NCI-H187 treated with DMSO at 0.1 percent for 48 hours (cell line): ENCODE data around the gene IGF2BP2.
"Not testable (repeated sequence)": the region's sequence is repeated elsewhere in the genome, so short reads cannot be mapped to it uniquely, and the experiment has no call there.

Experiments used
- DNase-seq: peaks from one replicate; lab custom pipeline; 2025; lab: John Stamatoyannopoulos, UW

The IGF2BP2 gene

GRCh38 chr3:185659942-185660921 lies 164.6 kb downstream of the IGF2BP2 start:
- DNase-seq: peak; percentile 18

DNA sequence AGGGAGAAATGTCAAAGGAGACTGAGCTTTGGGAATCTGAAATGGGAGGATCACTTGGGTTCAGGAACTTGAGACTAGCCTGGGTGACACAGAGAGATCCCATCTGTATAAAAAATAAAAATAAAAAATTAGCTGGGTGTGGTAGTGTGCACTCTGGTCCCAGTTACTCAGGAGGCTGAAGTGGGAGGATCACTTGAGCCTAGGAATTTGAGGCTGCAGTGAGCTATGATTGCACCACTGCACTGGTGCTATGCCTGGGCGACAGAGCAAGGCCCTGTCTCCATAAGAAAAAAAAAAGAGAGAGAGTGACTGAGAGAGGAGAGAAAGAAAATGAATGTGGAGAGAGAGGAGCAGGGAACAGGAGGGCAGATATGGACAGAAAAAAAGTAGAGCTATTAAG lies 165.9 kb downstream of the IGF2BP2 start:
- no peak for DNase-seq

GRCh38 chr3:185658504-185658912 lies 166.3 kb downstream of the IGF2BP2 start:
- no peak for DNase-seq

DNA sequence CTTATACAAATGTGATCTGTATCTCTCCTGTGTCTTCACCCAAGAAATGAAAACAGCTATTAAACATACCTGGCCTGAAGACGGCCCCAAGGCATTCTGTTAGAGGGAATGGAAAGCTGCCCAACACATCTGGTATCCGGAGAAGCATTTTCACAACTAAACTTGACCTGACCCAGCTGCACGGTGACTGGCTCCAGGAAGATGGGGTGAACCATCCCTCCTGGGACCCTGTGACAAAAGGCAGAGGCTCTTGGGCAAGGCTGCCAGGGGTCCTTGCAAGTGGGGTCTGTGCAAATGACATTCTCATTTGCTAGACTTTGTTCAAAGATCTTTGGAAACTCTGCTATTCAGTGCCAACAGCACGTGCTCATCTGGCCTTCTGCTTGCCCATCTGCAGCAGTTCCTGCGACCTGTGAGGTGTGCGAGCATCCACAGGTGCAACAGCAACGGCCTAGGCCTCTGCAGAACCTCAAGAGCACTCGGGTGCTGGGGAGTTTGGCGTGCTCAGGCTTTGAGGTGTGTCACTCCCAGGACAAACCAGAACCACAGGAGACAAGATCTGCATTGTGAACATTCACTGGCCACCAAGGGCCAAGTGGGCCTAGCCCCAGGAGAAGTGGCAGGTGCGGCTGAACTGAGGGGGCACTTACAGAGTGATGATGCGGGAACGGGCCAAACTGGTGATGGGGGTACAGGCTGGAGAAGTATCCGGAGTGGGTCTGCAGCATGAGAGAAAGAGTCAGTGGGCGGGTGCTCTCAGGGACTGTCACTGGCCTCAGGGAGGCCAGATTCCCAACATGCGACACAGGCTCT lies 166.9 kb downstream of the IGF2BP2 start:
- DNase-seq: no peak

GRCh38 chr3:185657211-185657610 lies 167.6 kb downstream of the IGF2BP2 start:
- no peak for DNase-seq

DNA sequence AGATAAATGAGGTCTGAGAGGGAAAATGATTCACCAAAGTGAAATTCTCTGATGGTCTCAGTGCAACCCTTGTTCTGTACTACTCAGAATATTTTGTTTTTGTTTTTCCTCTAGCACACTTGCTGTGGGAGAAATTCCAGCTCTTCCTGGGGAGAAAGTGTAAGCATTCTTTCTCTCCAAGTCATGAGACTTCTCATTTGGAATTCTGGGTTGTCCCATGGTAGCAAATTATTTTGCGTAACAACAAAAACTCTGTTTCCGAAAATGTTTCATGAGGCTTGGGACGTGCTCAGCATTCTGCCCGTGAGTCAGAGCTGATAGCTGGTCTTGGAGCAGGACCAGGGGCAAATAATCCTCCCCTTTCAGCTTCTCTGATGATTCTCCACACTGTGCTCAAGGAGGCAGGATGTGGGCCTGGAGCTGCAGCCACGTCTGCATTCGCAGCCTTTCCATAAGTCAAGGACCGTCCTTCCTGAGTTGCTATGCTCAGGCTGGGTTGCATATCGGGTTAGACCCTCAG lies 168.5 kb downstream of the IGF2BP2 start:
- no peak for DNase-seq

GRCh38 chr3:185655426-185656320 lies 169.2 kb downstream of the IGF2BP2 start:
- no peak for DNase-seq

DNA sequence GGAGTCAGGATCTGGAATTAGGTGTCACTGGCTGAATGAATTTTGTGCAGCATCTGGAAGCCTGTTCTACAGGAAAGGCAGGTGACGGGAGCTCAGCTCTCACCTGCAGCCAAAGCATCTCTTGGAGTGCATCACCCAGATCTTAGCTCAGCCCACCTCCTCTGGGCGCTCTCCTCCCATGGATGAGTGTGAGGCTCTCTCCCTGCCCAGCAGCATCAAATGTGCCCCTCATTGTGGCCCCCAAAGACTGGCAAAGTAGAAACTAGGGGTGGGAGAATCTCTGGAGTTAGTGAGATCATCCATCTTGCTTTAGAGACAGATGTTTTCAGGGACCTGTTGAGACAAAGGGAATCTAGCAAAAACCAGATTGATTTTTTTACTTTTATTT lies 170.1 kb downstream of the IGF2BP2 start:
- DNase-seq: no peak

DNA sequence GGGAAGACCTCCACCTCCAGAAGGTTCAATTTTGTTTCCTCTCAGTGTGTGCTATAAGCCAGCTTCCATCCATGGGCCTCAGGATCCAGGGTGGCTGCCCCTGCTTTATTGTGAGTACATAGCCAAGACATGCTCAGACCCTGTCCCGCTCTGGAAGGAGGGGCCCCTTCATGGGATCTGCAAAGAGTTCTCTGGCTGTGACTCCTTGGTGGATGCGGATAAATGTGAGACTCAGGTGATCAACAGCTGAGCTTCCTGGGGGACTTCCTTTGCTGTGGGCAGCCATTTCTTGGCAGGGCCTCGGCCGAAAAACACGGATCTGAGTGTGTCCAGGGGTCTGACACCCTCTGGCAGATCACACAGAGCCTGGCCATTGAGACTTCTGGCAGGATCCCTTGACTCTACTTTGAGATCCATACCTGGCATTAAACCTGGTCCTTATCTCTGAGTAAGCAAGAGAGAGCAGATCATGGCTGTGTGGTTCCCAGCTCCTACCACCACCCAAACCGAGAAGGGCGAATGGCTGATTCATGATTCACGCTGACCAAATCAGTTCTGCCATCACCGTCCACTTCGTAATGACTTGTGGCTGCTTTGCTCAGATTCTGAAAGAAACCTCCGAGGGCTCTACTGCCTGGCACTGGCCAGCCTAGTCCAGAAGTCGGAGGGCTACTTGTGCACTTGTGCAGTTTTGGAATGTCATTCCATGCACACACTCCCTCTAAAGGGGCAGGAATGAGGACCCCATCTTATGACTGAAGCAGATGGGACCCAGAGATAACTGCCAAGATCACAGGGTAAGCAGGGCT lies 170.7 kb downstream of the IGF2BP2 start:
- DNase-seq: no peak

DNA sequence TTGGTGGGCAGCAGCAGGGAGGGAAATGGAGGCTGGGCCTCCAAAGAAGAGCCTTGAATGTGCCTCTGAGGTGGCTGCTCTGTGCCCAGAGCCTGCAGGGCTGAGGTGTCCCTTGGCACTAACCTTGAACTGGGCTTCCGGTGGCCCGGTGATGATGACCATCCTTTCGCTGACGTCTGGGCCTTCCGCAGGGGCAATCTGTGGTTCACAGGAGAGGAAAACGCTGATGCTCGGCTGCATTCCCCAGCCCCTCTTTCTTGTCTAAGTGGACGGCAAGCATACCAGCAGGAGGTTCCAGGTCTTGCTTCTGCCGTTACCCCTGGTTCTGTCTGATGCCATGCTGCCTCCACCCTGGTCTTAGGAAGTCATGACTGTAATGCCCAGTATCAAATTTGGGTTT lies 172.9 kb downstream of the IGF2BP2 start:
- DNase-seq: no peak

- no peak for DNase-seq
Measured at GRCh38 chr3:185649414-185649813, 175.4 kb downstream of the IGF2BP2 start.

- no peak for DNase-seq
Measured at GRCh38 chr3:185648396-185648795, 176.4 kb downstream of the IGF2BP2 start.

- no peak for DNase-seq
Measured at GRCh38 chr3:185647880-185648210, 177.0 kb downstream of the IGF2BP2 start.

DNA sequence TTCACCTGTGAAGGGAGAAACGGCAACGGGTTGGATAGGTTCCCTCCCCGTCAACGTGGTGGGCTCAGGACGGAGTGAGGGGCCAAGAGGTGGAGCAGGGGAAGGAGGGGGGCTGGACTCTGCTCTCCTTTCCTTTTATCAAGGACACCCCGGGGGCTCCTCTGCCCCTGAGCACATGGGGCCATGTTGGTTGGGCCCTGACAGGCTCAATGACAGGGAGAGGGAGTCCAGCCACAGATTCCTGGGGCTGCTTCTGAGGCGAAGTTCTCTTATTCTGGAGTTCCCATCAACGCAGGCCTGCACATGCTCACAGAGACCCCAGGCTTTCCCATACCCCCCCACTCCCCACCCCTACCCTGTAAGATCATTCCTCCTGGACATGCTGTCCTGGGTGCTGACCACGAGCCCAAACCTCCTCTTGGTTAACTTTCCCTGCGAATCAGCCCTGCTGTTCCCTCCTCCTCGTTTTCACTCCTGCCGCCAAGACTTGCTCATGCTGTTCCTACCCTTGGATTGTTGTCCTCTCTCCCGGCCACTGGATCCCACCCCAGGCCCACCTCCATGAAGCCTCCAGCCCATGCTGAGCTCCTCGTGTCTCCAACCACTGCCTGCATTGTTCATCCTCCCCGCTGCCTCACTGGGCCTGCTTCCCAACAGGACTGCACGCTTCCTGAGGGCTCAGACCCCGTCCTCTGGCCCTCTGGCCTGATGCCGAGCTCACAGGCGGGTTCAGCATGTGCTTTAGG lies 177.5 kb downstream of the IGF2BP2 start:
- DNase-seq: no peak

GRCh38 chr3:185646382-185647133 lies 178.3 kb downstream of the IGF2BP2 start:
- DNase-seq: no peak

DNA sequence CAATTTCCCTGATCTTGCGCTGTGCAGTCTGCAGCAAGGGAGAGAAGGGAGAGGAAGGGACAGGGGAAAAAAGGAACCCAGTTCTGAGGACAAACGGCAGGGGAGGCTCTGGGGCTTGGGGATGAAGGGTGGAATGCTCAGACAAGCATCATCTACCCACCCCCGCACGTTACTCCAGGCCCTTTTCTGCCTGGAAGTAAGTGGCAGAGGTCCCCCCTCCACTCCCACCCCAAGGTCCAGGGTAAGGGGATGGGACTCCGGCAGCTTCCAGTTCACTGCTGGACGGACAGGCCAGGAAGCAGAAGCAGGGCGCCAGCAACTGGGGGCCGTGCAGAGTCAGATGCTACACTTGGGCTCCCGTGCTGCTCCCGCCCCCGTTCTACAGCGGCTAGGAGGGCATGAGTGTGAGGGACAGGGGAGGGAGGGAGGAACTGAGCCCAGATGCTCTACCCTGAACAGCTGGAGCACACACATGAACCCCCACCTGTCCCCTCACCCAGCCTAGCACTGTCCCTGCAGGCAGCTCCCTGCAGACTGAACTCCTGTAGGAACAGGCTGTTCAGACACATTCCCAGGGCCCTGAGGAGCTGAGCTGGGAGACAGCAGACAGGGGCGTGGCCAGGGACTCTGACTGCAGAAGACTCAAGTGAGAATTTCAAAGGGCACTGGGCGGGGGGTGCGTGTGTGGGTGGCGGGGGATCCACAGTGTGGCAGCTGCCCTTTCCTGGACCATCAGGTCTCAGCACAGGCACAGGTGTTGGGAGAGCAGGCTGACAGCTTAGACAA lies 179.1 kb downstream of the IGF2BP2 start:
- no peak for DNase-seq

- not testable (repeated sequence) for DNase-seq
Measured at GRCh38 chr3:185645191-185645590, 179.7 kb downstream of the IGF2BP2 start.

DNA sequence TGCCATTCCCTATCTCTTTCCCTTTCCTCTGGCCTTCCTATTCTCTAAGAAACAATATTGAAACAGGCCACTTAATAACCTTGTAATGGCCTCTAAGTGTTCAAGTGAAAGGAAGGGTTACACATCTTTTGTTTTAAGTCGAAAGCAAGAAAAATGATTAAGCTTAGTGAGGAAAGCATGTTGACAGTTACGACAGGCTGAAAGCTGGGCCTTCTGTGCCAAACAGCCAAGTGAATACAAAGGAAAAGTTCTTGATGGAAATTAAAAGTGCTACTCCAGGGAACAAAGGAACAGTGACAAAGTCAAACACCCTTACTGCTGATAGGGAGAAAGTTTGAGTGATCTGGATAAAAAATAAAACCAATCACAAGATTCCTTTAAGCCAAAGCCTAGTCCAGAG lies 184.5 kb downstream of the IGF2BP2 start:
- no peak for DNase-seq
